Aorta (tissue), 5 donors: ENCODE results near the gene ABHD12. TPM values are rescaled to one million over a fixed set of nuclear protein-coding genes. Genes with fewer than 3 reads are reported as not detected.
A peak's percentile ranks its signal among the peaks of the same experiment; 100 is the strongest.

Experiments used
- ATAC-seq: fragments of 200-7000 bp; cut with Tn5 transposase; one replicate; pipeline ENCODE4 v1.9.1; 2022; ENCODE audit warnings: moderate library complexity; ENCODE audit not compliant: low FRiP score
- DNase-seq, 2 donors: peaks; one replicate each; pipeline ENCODE4 v3.0.0-alpha.2; 2020
- H3K27ac ChIP-seq, 2 donors: one replicate each; pipeline ENCODE4 v1.5.1; 2013; ENCODE audit warnings: low read length in 2 of 2, mild to moderate bottlenecking in 2 of 2, moderate library complexity in 2 of 2, control low read depth in 1 of 2, inconsistent platforms in 1 of 2, low read depth in 1 of 2
- H3K27me3 ChIP-seq, 2 donors: one replicate each; pipeline ENCODE4 v1.6.1; 2013; ENCODE audit warnings: control low read depth in 1 of 2, low read length in 1 of 2, mild to moderate bottlenecking in 1 of 2, moderate library complexity in 1 of 2; ENCODE audit not compliant: insufficient read depth in 2 of 2, control insufficient read depth in 1 of 2
- H3K36me3 ChIP-seq, 2 donors: one replicate each; pipeline ENCODE4 v1.6.1; 2013; ENCODE audit warnings: control low read depth in 1 of 2, low read length in 1 of 2, mild to moderate bottlenecking in 1 of 2; ENCODE audit not compliant: insufficient read depth in 2 of 2, control insufficient read depth in 1 of 2
- H3K4me1 ChIP-seq, 2 donors: one replicate each; pipeline ENCODE4 v1.6.1; 2013; ENCODE audit warnings: low read length in 2 of 2, control low read depth in 1 of 2, mild to moderate bottlenecking in 1 of 2, moderate library complexity in 1 of 2; ENCODE audit not compliant: insufficient read depth in 2 of 2, control insufficient read depth in 1 of 2
- H3K4me3 ChIP-seq, 2 donors: one replicate each; pipeline ENCODE4 v1.5.1; 2013; ENCODE audit warnings: low read length in 2 of 2, control low read depth in 1 of 2, mild to moderate bottlenecking in 1 of 2
- H3K9me3 ChIP-seq: one replicate; pipeline ENCODE4 v1.6.1; 2013; ENCODE audit warnings: mild to moderate bottlenecking, low read length; ENCODE audit not compliant: control insufficient read depth
- WGBS, 2 donors: extraction: QIAGEN DNeasy Blood & Tissue Kit; methylation state at CpG; one replicate each; pipeline ENCODE4 v1.1.7; 2013; 5-methylcytosine and 5-hydroxymethylcytosine counted together
- intact Hi-C, 2 donors: fragments of 100-400 bp; cut with DNase I; formaldehyde crosslinking; loops; one replicate each; pipeline versions ENCODE4 v1.14.2 to v1.15.0; 2022
- long read RNA-seq, 2 donors: library from polyadenylated mRNA; unstranded; transcript quantifications; one replicate each; pipeline ENCODE4 v2.0.0, GENCODE V29; 2020 to 2021
- polyA plus RNA-seq, 2 donors: library from polyadenylated mRNA; stranded (reverse); fragments of 200-250 nt; gene quantifications; one replicate each; pipeline ENCODE4 v1.2.3, GENCODE V29; 2013
- total RNA-seq, 2 donors: library from RNA; stranded (reverse); fragmentation: NEBNext Ultra II Directional; extraction: Animal tissue kit (Norgen Biotek cat#: 25700); gene quantifications; one replicate each; pipeline ENCODE4 v1.2.1, GENCODE V29; 2021
- donor health status: healthy with polysubstance abuse.
- donor health status: Bipolar disorder and iron deficiency.
- donor health status: DM: no; HTN: no; CAD: no.
- donor health status: DM: no; HTN: no; CAD: no.
- donor health status: DM: yes; HTN: yes; CAD: no.

The ABHD12 gene
- total RNA-seq: 10 to 100 TPM; 31.6 to 32.3 TPM
- polyA plus RNA-seq: 10 to 100 TPM; 26.2 to 26.7 TPM
- long read RNA-seq, donor 1, transcript ABHD12-201 (13 exons, 2,117 nt): major isoform, 23 of 50 reads
- long read RNA-seq, donor 1, partial matches to known transcripts: 4 of 50 reads
- long read RNA-seq, donor 1, other reads (novel, unspliced or antisense): 21 of 50 reads
- long read RNA-seq, donor 2, transcript ABHD12-201 (13 exons, 2,117 nt): major isoform, 29 of 51 reads
- long read RNA-seq, donor 2, partial matches to known transcripts: 5 of 51 reads
- long read RNA-seq, donor 2, other reads (novel, unspliced or antisense): 14 of 51 reads

GRCh38 chr20:25390538-25391528 is at the start of gene ABHD12:
Gene ABHD12 (minus strand): TSS chr20:25390835. CDS start chr20:25390703, 132 bp downstream.
- H3K4me3 ChIP-seq: peak within 1 kb of the TSS; percentile 70 to 76
- peak; percentile 98 to 99 for DNase-seq
- peak within 1 kb of the TSS in 1 of 2 donors; percentile 81 for H3K27ac ChIP-seq
- H3K4me1 ChIP-seq: no peaks in the 10 kb centered on the region
- peak; percentile 99 for ATAC-seq
- WGBS, 2 donors: 1% methylated on average over 69 to 91 of the region's 91 CpGs
- no peaks in the 10 kb centered on the region for H3K36me3 ChIP-seq
- H3K9me3 ChIP-seq: no peaks in the 10 kb centered on the region
- intact Hi-C loops: loop anchor here in 1 of 2 donors (2.0 to 10.0 kb wide), 4 partner anchors 144 to 398 kb away; partner anchors contain the start of genes APMAP, ENTPD6 and PYGB
- no peaks in the 10 kb centered on the region for H3K27me3 ChIP-seq

GRCh38 chr20:25439328-25439727 is 48.7 kb upstream of the ABHD12 start:
- no peaks in the 10 kb centered on the region for H3K36me3 ChIP-seq
- DNase-seq (no peak), ATAC-seq (no peak)
- H3K27me3 ChIP-seq: no peaks in the 10 kb centered on the region
- WGBS, 2 donors: 89 to 90% methylated on average over 3 of the region's 3 CpGs
- H3K4me1 ChIP-seq: no peaks in the 10 kb centered on the region
- no peak overlapping the region for H3K27ac ChIP-seq
- no peaks in the 10 kb centered on the region for H3K9me3 ChIP-seq
- H3K4me3 ChIP-seq: no peak overlapping the region
- intact Hi-C loops: no loop called here

DNA sequence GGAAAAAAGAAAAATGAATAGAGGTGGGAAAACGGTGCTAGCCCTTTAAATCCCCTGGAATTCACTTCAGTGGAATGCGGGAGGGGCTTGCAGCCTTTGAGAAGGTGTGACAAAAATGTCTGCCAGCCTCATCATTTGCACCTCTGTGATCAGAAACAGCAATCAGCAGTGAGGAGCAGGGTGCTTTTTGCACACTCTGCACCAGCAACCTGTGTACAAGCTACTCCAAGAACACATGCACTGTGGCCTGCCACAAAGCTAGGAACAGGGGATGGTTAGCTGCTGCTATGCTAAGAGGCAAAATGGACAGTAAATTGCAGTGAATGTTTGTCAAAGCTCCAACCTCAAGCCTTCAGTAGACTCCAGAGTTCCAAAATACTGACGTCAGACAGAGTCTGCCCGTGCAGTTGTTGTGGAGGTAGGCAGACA is 46.5 kb upstream of the ABHD12 start:
- ATAC-seq (no peak), DNase-seq (no peak)
- Histone ChIP-seq H3K4me1 (no peaks in the 10 kb centered on the region), H3K9me3 (no peaks in the 10 kb centered on the region), H3K4me3 (no peak overlapping the region), H3K36me3 (no peaks in the 10 kb centered on the region), H3K27me3 (no peaks in the 10 kb centered on the region), H3K27ac (no peak overlapping the region)
- intact Hi-C loops: no loop called here
- WGBS, 2 donors: 34 to 46% methylated on average over 4 of the region's 4 CpGs

DNA sequence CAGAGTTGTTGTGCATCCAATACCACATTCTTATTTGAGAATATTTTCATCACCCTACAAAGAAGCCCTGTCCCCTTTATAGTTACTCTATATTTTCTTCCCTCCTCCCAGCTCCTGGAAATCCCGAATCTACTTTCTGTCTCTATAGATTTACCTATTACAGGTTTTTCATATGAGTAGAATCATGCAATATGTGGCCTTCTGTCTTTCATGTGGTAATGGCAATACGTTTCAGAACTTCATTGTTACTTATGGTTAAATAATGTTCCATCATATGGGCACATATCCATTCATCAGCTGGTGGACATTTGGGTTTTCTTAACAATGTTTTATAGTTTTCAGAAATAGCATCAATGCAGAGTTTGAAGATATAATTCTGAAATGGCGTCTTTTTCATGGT is 33.9 kb upstream of the ABHD12 start:
- intact Hi-C loops: no loop called here
- no peak overlapping the region for H3K4me3 ChIP-seq
- H3K36me3 ChIP-seq: no peaks in the 10 kb centered on the region
- no peaks in the 10 kb centered on the region for H3K27me3 ChIP-seq
- no peaks in the 10 kb centered on the region for H3K4me1 ChIP-seq
- H3K27ac ChIP-seq: no peak overlapping the region
- 94 to 95% methylated on average over 3 of the region's 3 CpGs for WGBS, 2 donors
- ATAC-seq (no peak), DNase-seq (no peak)
- H3K9me3 ChIP-seq: no peaks in the 10 kb centered on the region

DNA sequence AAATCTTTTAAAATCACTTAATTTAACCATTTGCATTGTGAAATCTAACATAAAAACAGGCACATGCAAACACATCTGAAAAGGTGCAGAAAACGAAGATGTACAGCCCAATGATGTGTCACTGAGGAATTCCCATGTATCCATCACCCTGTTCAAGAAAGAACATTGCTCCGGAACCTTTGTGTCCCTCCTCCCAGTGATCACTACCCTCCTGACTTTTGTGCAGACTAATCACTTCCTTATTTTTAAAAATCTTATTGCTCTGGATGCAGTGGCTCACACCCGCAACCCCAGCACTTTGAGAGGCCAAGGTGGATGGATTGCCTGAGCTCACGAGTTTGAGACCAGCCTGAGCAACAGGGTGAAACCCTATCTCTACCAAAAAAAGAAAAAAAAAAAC is 31.4 kb upstream of the ABHD12 start:
- H3K4me1 ChIP-seq: no peaks in the 10 kb centered on the region
- no peak overlapping the region for H3K27ac ChIP-seq
- no peaks in the 10 kb centered on the region for H3K27me3 ChIP-seq
- DNase-seq: no peak
- 77 to 78% methylated on average over 4 of the region's 4 CpGs for WGBS, 2 donors
- no peak for ATAC-seq
- H3K4me3 ChIP-seq: no peak overlapping the region
- H3K9me3 ChIP-seq: no peaks in the 10 kb centered on the region
- no peaks in the 10 kb centered on the region for H3K36me3 ChIP-seq
- intact Hi-C loops: no loop called here

DNA sequence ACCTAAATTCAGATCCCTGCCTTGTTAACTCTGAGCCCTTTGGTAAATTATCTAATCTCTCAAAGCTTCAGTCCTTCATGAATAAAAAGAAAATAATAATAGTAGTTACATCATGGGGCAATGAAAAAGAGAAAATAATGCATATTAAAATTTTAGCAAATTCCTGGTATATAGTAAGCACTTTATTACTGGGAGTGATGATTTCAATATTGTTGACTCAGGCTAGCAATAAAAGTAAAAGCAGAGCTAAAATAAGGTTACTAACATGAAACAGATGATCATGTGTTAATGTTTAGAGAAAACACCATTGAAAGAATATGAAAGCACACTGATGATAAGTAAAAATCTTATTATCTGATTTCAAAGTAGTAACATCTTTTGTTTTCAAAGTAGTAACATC is 30.5 kb upstream of the ABHD12 start:
- Histone ChIP-seq H3K9me3 (no peaks in the 10 kb centered on the region), H3K4me3 (no peak overlapping the region), H3K36me3 (no peaks in the 10 kb centered on the region), H3K27ac (no peak overlapping the region), H3K27me3 (no peaks in the 10 kb centered on the region), H3K4me1 (no peaks in the 10 kb centered on the region)
- intact Hi-C loops: no loop called here
- DNase-seq (no peak), ATAC-seq (no peak)

DNA sequence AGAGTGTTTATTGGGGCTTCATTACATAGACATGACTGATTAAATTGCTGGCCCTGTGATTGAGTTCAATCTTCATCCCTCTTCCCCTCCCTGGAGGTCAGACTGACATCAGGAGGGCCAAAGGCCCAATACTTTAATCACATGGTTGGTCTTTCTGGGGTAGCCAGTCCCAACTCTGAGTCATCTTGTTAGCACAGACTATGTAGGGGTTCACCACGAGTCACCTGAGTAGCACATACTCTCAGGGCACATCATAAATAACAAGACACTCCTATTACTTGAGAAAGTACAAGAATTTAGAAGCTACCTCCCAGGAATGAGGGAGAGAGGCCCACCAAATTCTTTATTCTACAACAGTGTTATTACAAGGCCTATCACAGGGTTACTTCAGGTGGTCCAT is 28.1 kb upstream of the ABHD12 start:
- Histone ChIP-seq H3K4me1 (no peaks in the 10 kb centered on the region), H3K36me3 (no peaks in the 10 kb centered on the region), H3K9me3 (no peaks in the 10 kb centered on the region), H3K27me3 (no peaks in the 10 kb centered on the region), H3K4me3 (no peak overlapping the region), H3K27ac (no peak overlapping the region)
- DNase-seq (no peak), ATAC-seq (no peak)
- intact Hi-C loops: no loop called here
- WGBS, 2 donors: 90 to 96% methylated on average over 1 of the region's 1 CpG

GRCh38 chr20:25408890-25409289 is 18.3 kb upstream of the ABHD12 start:
- no peaks in the 10 kb centered on the region for H3K9me3 ChIP-seq
- intact Hi-C loops: no loop called here
- H3K36me3 ChIP-seq: no peaks in the 10 kb centered on the region
- no peaks in the 10 kb centered on the region for H3K27me3 ChIP-seq
- DNase-seq (no peak), ATAC-seq (no peak)
- WGBS, 2 donors: 89 to 92% methylated on average over 5 of the region's 5 CpGs
- no peak overlapping the region for H3K27ac ChIP-seq
- no peaks in the 10 kb centered on the region for H3K4me1 ChIP-seq
- H3K4me3 ChIP-seq: no peak overlapping the region
